ENCODE measurements around the gene MTG2.

Gene MTG2

GRCh38 chr20:62208061-62208794 is 25.4 kb downstream of the MTG2 start:
- DNase-seq: no peak

GRCh38 chr20:62208795-62209755 is 26.2 kb downstream of the MTG2 start:
- no peak for DNase-seq

GRCh38 chr20:62209850-62210495 is 27.1 kb downstream of the MTG2 start:
- DNase-seq: no peak

GRCh38 chr20:62210496-62210855 is 27.6 kb downstream of the MTG2 start:
- DNase-seq: no peak

- no peak for DNase-seq
Measured at GRCh38 chr20:62211216-62211615, 28.4 kb downstream of the MTG2 start.

GRCh38 chr20:62211769-62212288 is 29.0 kb downstream of the MTG2 start:
- DNase-seq: no peak

GRCh38 chr20:62212299-62212698 is 29.5 kb downstream of the MTG2 start:
- no peak for DNase-seq

- DNase-seq: no peak
Measured at GRCh38 chr20:62214067-62214466, 31.2 kb downstream of the MTG2 start.

GRCh38 chr20:62215020-62215990 is 32.5 kb downstream of the MTG2 start:
- DNase-seq: no peak

- no peak for DNase-seq
Measured at GRCh38 chr20:62215991-62216635, 33.3 kb downstream of the MTG2 start.

GRCh38 chr20:62216636-62217566 is 34.1 kb downstream of the MTG2 start:
- DNase-seq: no peak

GRCh38 chr20:62217913-62218773 is 35.3 kb downstream of the MTG2 start:
- no peak for DNase-seq

- no peak for DNase-seq
Measured at GRCh38 chr20:62219101-62219991, 36.5 kb downstream of the MTG2 start.

- no peak for DNase-seq
Measured at GRCh38 chr20:62219992-62220665, 37.3 kb downstream of the MTG2 start, which contains the start of gene HRH3. TSS of gene HRH3 (minus strand) at chr20:62220278. CDS start at chr20:62219970, 308 bp downstream.

- DNase-seq: no peak
Measured at GRCh38 chr20:62220666-62221568, 38.1 kb downstream of the MTG2 start.

GRCh38 chr20:62222266-62222850 is 39.5 kb downstream of the MTG2 start:
- no peak for DNase-seq

Data from SW 1271 (cell line).